IMR-90 (cell line): ENCODE results near the gene KBTBD4. TPM values are rescaled to one million over a fixed set of nuclear protein-coding genes. Genes with fewer than 3 reads are reported as not detected.

ENCODE experiments used
- ATAC-seq: fragments of 200-7000 bp; cut with Tn5 transposase; 2 replicates; pipeline ENCODE4 v1.9.1; 2020; ENCODE audit warnings: low read depth, mild to moderate bottlenecking, moderate library complexity
- BruUV-seq: library from RNA; stranded (reverse); fragments of 400-500 nt; replicated peaks from 2 replicates; lab custom pipeline; 2021; lab: Mats Ljungman, UMichigan
- CTCF ChIA-PET: fragments of 300-600 bp; formaldehyde crosslinking; extraction: SDS; loops from one replicate; lab custom pipeline; 2021; ENCODE audit warnings: antibody characterized with exemption; lab: Yijun Ruan, JAX
- POLR2A ChIA-PET: fragments of 300-600 bp; sonication (Branson Sonifier 250); formaldehyde crosslinking; loops from one replicate; lab custom pipeline; 2022; ENCODE audit warnings: antibody characterized with exemption; ENCODE audit not compliant: unreplicated experiment; lab: Charles Lee
- DNase-seq: peaks from one replicate; pipeline ENCODE4 v3.0.0; 2013
- H2AFZ ChIP-seq: replicated peaks from 2 replicates; pipeline ENCODE3; 2013; ENCODE audit warnings: low read length, mild to moderate bottlenecking; ENCODE audit not compliant: poor library complexity
- H2AK5ac ChIP-seq: 2 replicates; pipeline ENCODE4 v1.6.1; 2013; ENCODE audit warnings: low read depth, low read length, inconsistent platforms
- H2AK9ac ChIP-seq: replicated peaks from 2 replicates; pipeline ENCODE3; 2013; ENCODE audit warnings: mild to moderate bottlenecking, low read depth, low read length, moderate library complexity; ENCODE audit not compliant: poor library complexity
- H2BK120ac ChIP-seq: 2 replicates; pipeline ENCODE4 v1.6.1; 2013; ENCODE audit warnings: low read depth, low read length, inconsistent platforms
- H2BK15ac ChIP-seq: 3 replicates; pipeline ENCODE4 v1.6.1; 2013; ENCODE audit warnings: low read depth, low read length, inconsistent platforms
- H2BK20ac ChIP-seq: 2 replicates; pipeline ENCODE4 v1.6.1; 2013; ENCODE audit warnings: low read depth, mild to moderate bottlenecking, inconsistent platforms, low read length, moderate library complexity
- H2BK5ac ChIP-seq: 2 replicates; pipeline ENCODE4 v1.6.1; 2013; ENCODE audit warnings: mild to moderate bottlenecking, low read depth, low read length, inconsistent platforms; ENCODE audit not compliant: poor library complexity, severe bottlenecking
- H3K14ac ChIP-seq: replicated peaks from 2 replicates; pipeline ENCODE4 v1.6.1; 2013; ENCODE audit warnings: low read depth, low read length, inconsistent platforms
- H3K18ac ChIP-seq: 2 replicates; pipeline ENCODE4 v1.6.1; 2013; ENCODE audit warnings: low read depth, low read length, control low read depth
- H3K23ac ChIP-seq: 2 replicates; pipeline ENCODE4 v1.6.1; 2013; ENCODE audit warnings: low read depth, low read length, inconsistent platforms
- H3K27ac ChIP-seq: 2 replicates; pipeline ENCODE4 v1.5.1; 2013; ENCODE audit warnings: mild to moderate bottlenecking, control low read depth, low read length; ENCODE audit not compliant: insufficient read depth
- H3K27me3 ChIP-seq: 2 replicates; pipeline ENCODE4 v1.6.1; 2013; ENCODE audit warnings: low read length; ENCODE audit not compliant: control insufficient read depth, insufficient read depth
- H3K36me3 ChIP-seq: 2 replicates; pipeline ENCODE4 v1.6.1; 2013; ENCODE audit warnings: low read length, mixed read lengths; ENCODE audit not compliant: control insufficient read depth, insufficient read depth
- H3K4ac ChIP-seq: 2 replicates; pipeline ENCODE4 v1.6.1; 2013; ENCODE audit warnings: low read depth, low read length, inconsistent platforms
- H3K4me1 ChIP-seq: 2 replicates; pipeline ENCODE4 v1.6.1; 2013; ENCODE audit warnings: low read length, mixed read lengths; ENCODE audit not compliant: control insufficient read depth, insufficient read depth
- H3K4me2 ChIP-seq: 2 replicates; pipeline ENCODE4 v1.6.1; 2013; ENCODE audit warnings: low read depth, mild to moderate bottlenecking, control low read depth, low read length, moderate library complexity
- H3K4me3 ChIP-seq: 2 replicates; pipeline ENCODE4 v1.5.1; 2013; ENCODE audit warnings: low read depth, mild to moderate bottlenecking, control low read depth, low read length, moderate library complexity; ENCODE audit not compliant: insufficient read depth
- H3K56ac ChIP-seq: 2 replicates; pipeline ENCODE4 v1.6.1; 2013; ENCODE audit warnings: low read length, inconsistent platforms; ENCODE audit not compliant: insufficient read depth; ENCODE audit errors: extremely low read depth
- H3K79me1 ChIP-seq, 2 experiments: 2 replicates each; pipeline ENCODE4 v1.6.1; 2013; ENCODE audit warnings: low read length in 2 of 2, inconsistent platforms in 1 of 2, low read depth in 1 of 2
- H3K9ac ChIP-seq: 2 replicates; pipeline ENCODE4 v1.6.1; 2013; ENCODE audit warnings: low read depth, low read length, control low read depth
- H3K9me1 ChIP-seq: 2 replicates; pipeline ENCODE4 v1.6.1; 2013; ENCODE audit warnings: low read length, inconsistent platforms; ENCODE audit not compliant: insufficient read depth
- H3K9me3 ChIP-seq: 2 replicates; pipeline ENCODE4 v1.6.1; 2013; ENCODE audit warnings: low read length; ENCODE audit not compliant: control insufficient read depth, insufficient read depth
- H4K20me1 ChIP-seq: 2 replicates; pipeline ENCODE4 v1.6.1; 2013; ENCODE audit warnings: low read length, inconsistent platforms; ENCODE audit not compliant: insufficient read depth
- H4K5ac ChIP-seq: 2 replicates; pipeline ENCODE4 v1.6.1; 2013; ENCODE audit warnings: mild to moderate bottlenecking, low read depth, low read length, control low read depth
- H4K8ac ChIP-seq, 2 experiments: 2 replicates each; pipeline ENCODE4 v1.6.1; 2013; ENCODE audit warnings: low read depth in 2 of 2, low read length in 2 of 2, control low read depth in 1 of 2, inconsistent platforms in 1 of 2
- H4K91ac ChIP-seq: 2 replicates; pipeline ENCODE4 v1.6.1; 2013; ENCODE audit warnings: low read depth, low read length, inconsistent platforms; ENCODE audit not compliant: insufficient read depth
- BHLHE40 ChIP-seq: fragments of 150-350 bp; IDR thresholded peaks from 2 replicates; pipeline ENCODE4 v1.6.1; 2016; ENCODE audit warnings: mild to moderate bottlenecking, low read depth, low read length
- CEBPB ChIP-seq: IDR thresholded peaks from 2 replicates; pipeline ENCODE4 v1.6.1; 2012; ENCODE audit warnings: low read depth, low read length, improper control_type of control experiment
- CHD1 ChIP-seq: IDR thresholded peaks from 2 replicates; pipeline ENCODE4 v1.6.1; 2012; ENCODE audit warnings: low read depth, low read length, improper control_type of control experiment
- FOS ChIP-seq: fragments of 150-350 bp; IDR thresholded peaks from 2 replicates; pipeline ENCODE4 v1.6.1; 2016; ENCODE audit warnings: low read depth, low read length
- MAFK ChIP-seq: IDR thresholded peaks from 2 replicates; pipeline ENCODE4 v1.6.1; 2012; ENCODE audit warnings: low read depth, low read length, improper control_type of control experiment
- MAZ ChIP-seq: IDR thresholded peaks from 2 replicates; pipeline ENCODE4 v1.6.1; 2012; ENCODE audit warnings: low read depth, mild to moderate bottlenecking, low read length, improper control_type of control experiment, moderate library complexity, borderline replicate concordance
- MXI1 ChIP-seq: IDR thresholded peaks from 2 replicates; pipeline ENCODE4 v1.6.1; 2012; ENCODE audit warnings: low read depth, mild to moderate bottlenecking, low read length, moderate library complexity, borderline replicate concordance
- NFE2L2 ChIP-seq: fragments of 150-350 bp; IDR thresholded peaks from 2 replicates; pipeline ENCODE4 v1.6.1; 2016; ENCODE audit warnings: low read depth, mild to moderate bottlenecking, low read length
- POLR2A ChIP-seq: IDR thresholded peaks from 2 replicates; pipeline ENCODE4 v1.6.1; 2012; ENCODE audit warnings: mild to moderate bottlenecking, low read depth, low read length
- RAD21 ChIP-seq: IDR thresholded peaks from 2 replicates; pipeline ENCODE4 v1.6.1; 2012; ENCODE audit warnings: low read length, improper control_type of control experiment
- RCOR1 ChIP-seq: IDR thresholded peaks from 2 replicates; pipeline ENCODE4 v1.6.1; 2012; ENCODE audit warnings: mild to moderate bottlenecking, low read length, improper control_type of control experiment; ENCODE audit not compliant: insufficient replicate concordance
- RFX5 ChIP-seq: IDR thresholded peaks from 2 replicates; pipeline ENCODE4 v1.8.0; 2012; ENCODE audit warnings: low read depth, mild to moderate bottlenecking, low read length, moderate library complexity
- SMC3 ChIP-seq: fragments of 150-350 bp; IDR thresholded peaks from 2 replicates; pipeline ENCODE4 v1.6.1; 2016; ENCODE audit warnings: low read depth, mild to moderate bottlenecking, antibody characterized with exemption, low read length, moderate library complexity
- whole genome bisulfite sequencing, 2 experiments: methylation state at CpG; one replicate each; pipeline versions ENCODE4 v1.1.5 to v1.1.7; 2013; ENCODE audit warnings: missing lambda C conversion rate in 2 of 2; ENCODE audit not compliant: insufficient read length in 1 of 2; ENCODE audit errors: extremely low coverage in 2 of 2; 5-methylcytosine and 5-hydroxymethylcytosine counted together
- dilution Hi-C: fragments of 300-500 bp; cut with HindIII; formaldehyde crosslinking; loops from one replicate; pipeline ENCODE4 v1.14.3; 2018; ENCODE audit warnings: low sequenced_read_pairs; ENCODE audit not compliant: unreplicated experiment
- in situ Hi-C: fragments of 300-500 bp; cut with MboI; formaldehyde crosslinking; loops from 3 replicates; pipeline ENCODE4 v1.14.3; 2019; ENCODE audit warnings: low sequenced_read_pairs, inconsistent platforms, mixed read lengths
- intact Hi-C: fragments of 100-400 bp; cut with micrococcal nuclease; formaldehyde crosslinking; loops from 2 replicates; pipeline ENCODE4 v1.10.0; 2022
- polyA plus RNA-seq, 3 experiments: library from polyadenylated mRNA; depleted of rRNA; stranded (reverse); fragments of >200 nt; gene quantifications; 2 replicates each; pipeline ENCODE4 v1.2.3, GENCODE V29; 2012; ENCODE audit warnings: low replicate concordance in 1 of 3
- total RNA-seq: library from RNA; depleted of rRNA; stranded (reverse); fragments of >200 nt; gene quantifications from 2 replicates; pipeline ENCODE4 v1.2.3, GENCODE V29; 2012
- TF ChIP-seq, protein P1 (sequence below): conservative IDR thresholded peaks from 2 replicates; pipeline ENCODE4 v1.5.1; 2012; ENCODE audit warnings: mild to moderate bottlenecking, low read depth, low read length, improper control_type of control experiment
- TF ChIP-seq, protein P2 (sequence below): fragments of 150-350 bp; IDR thresholded peaks from 2 replicates; pipeline ENCODE4 v1.6.1; 2016; ENCODE audit warnings: low read depth, mild to moderate bottlenecking, low read length, moderate library complexity, borderline replicate concordance
- TF ChIP-seq, protein P3 (sequence below): fragments of 150-350 bp; IDR thresholded peaks from 2 replicates; pipeline ENCODE4 v1.6.1; 2017; ENCODE audit warnings: mild to moderate bottlenecking, antibody characterized with exemption, low read length, low read depth

Gene KBTBD4
- total and polyA plus RNA-seq, 2 of the 4 experiments (the other 2 are of a cell fraction) = 14.9 to 41.6 TPM

DNA sequence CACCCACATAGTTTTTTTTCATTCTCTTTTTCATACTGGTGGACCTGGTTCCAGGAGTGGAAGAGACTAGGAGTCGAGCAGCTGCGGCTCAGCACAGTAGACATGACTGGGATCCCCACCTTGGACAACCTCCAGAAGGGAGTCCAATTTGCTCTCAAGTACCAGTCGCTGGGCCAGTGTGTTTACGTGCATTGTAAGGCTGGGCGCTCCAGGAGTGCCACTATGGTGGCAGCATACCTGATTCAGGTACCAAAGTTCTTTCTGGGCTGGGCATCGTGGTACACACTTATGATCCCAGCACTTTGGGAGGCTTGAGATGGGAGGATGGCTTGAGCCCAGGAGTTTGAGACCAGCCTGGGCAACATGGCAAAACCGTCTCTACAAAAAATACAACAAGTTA is 9.1 kb downstream of the KBTBD4 start:
- 91% methylated on average over 6 of the region's 7 CpGs; no CpG with 5 or more reads in 1 of the 2 experiments for WGBS, 2 experiments
- no peak overlapping the region for H3K4me3 ChIP-seq
- dilution Hi-C loops = no loop called here

More for the DNA sequence above, 9.1 kb downstream of the KBTBD4 start:
- CTCF ChIA-PET = no interaction called here
- no peak overlapping the region for H3K4me2 ChIP-seq
- no peaks in the 10 kb centered on the region for H3K27me3 ChIP-seq
- peaks cover 36 to 71% of the 10 kb centered on the region in 2 experiments for H3K79me1 ChIP-seq
- H3K4ac ChIP-seq = no peak overlapping the region
- DNase-seq (no peak), ATAC-seq (no peak)
- no peak overlapping the region for H2BK20ac ChIP-seq
- H2BK5ac ChIP-seq = no peak overlapping the region
- H3K9me1 ChIP-seq = peaks cover 12% of the 10 kb centered on the region
- no peak overlapping the region for H2AFZ ChIP-seq
- intact Hi-C loops (no loop called here), in situ Hi-C loops (no loop called here)
- peaks cover 10% of the 10 kb centered on the region for H3K4me1 ChIP-seq
- no peak overlapping the region for H3K23ac ChIP-seq
- POLR2A ChIA-PET = no interaction called here
- TF ChIP-seq, protein P1, sequence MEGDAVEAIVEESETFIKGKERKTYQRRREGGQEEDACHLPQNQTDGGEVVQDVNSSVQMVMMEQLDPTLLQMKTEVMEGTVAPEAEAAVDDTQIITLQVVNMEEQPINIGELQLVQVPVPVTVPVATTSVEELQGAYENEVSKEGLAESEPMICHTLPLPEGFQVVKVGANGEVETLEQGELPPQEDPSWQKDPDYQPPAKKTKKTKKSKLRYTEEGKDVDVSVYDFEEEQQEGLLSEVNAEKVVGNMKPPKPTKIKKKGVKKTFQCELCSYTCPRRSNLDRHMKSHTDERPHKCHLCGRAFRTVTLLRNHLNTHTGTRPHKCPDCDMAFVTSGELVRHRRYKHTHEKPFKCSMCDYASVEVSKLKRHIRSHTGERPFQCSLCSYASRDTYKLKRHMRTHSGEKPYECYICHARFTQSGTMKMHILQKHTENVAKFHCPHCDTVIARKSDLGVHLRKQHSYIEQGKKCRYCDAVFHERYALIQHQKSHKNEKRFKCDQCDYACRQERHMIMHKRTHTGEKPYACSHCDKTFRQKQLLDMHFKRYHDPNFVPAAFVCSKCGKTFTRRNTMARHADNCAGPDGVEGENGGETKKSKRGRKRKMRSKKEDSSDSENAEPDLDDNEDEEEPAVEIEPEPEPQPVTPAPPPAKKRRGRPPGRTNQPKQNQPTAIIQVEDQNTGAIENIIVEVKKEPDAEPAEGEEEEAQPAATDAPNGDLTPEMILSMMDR = no peak
- TF ChIP-seq FOS (no peak), NFE2L2 (no peak), RCOR1 (no peak), SMC3 (no peak), RAD21 (no peak), BHLHE40 (no peak), MXI1 (no peak), CHD1 (no peak), RFX5 (no peak), MAFK (no peak), CEBPB (no peak), MAZ (no peak), POLR2A (no peak)
- TF ChIP-seq, protein P2, sequence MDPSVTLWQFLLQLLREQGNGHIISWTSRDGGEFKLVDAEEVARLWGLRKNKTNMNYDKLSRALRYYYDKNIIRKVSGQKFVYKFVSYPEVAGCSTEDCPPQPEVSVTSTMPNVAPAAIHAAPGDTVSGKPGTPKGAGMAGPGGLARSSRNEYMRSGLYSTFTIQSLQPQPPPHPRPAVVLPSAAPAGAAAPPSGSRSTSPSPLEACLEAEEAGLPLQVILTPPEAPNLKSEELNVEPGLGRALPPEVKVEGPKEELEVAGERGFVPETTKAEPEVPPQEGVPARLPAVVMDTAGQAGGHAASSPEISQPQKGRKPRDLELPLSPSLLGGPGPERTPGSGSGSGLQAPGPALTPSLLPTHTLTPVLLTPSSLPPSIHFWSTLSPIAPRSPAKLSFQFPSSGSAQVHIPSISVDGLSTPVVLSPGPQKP = no peak
- TF ChIP-seq, protein P3, sequence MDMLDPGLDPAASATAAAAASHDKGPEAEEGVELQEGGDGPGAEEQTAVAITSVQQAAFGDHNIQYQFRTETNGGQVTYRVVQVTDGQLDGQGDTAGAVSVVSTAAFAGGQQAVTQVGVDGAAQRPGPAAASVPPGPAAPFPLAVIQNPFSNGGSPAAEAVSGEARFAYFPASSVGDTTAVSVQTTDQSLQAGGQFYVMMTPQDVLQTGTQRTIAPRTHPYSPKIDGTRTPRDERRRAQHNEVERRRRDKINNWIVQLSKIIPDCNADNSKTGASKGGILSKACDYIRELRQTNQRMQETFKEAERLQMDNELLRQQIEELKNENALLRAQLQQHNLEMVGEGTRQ = no peak
- no peak overlapping the region for H4K8ac ChIP-seq
- peaks cover 25% of the 10 kb centered on the region for H3K36me3 ChIP-seq
- no peak overlapping the region for H2AK9ac ChIP-seq
- H2AK5ac ChIP-seq = no peak overlapping the region
- H3K14ac ChIP-seq = no peak overlapping the region
- no peak overlapping the region for H3K27ac ChIP-seq
- no peak overlapping the region for H3K18ac ChIP-seq
- no peak overlapping the region for H2BK120ac ChIP-seq
- H2BK15ac ChIP-seq = no peak overlapping the region
- H3K9me3 ChIP-seq = no peaks in the 10 kb centered on the region
- no peak overlapping the region for H3K56ac ChIP-seq
- H4K91ac ChIP-seq = no peak overlapping the region
- peaks cover 13% of the 10 kb centered on the region; the same call in 1 of the 2 replicates for H4K20me1 ChIP-seq
- H4K5ac ChIP-seq = no peak overlapping the region
- no TSS peak for BruUV-seq
- H3K9ac ChIP-seq = no peak overlapping the region
